ENCODE measurements around the gene KCNJ1. TPM values are rescaled to one million over a fixed set of nuclear protein-coding genes. Genes with fewer than 3 reads are reported as not detected.

Gene KCNJ1
- total RNA-seq, 1 experiment from 2014 or later: not detected

- POLR2A ChIA-PET (ENCODE audit: unreplicated experiment): no interaction called here
- Histone ChIP-seq H3K27ac (ENCODE audit: low read length) (no peak overlapping the region), H3K4me3 (ENCODE audit: low read length) (no peak overlapping the region), H3K9ac (ENCODE audit: low read length) (no peak overlapping the region), H3F3A (ENCODE audit: low read length, unreplicated experiment) (no peaks in the 10 kb centered on the region), H3K27me3 (ENCODE audit: low read length) (no peaks in the 10 kb centered on the region), H3K9me3 (ENCODE audit: low read length) (no peaks in the 10 kb centered on the region), H3K9me2 (replicated peaks; ENCODE audit: low read length) (no peaks in the 10 kb centered on the region), H4K20me1 (ENCODE audit: low read length) (no peaks in the 10 kb centered on the region), H3K36me3 (ENCODE audit: low read depth, low read length) (no peaks in the 10 kb centered on the region), H3K4me2 (ENCODE audit: low read length) (no peak overlapping the region), H3K4me1 (ENCODE audit: insufficient read depth, low read length) (no peaks in the 10 kb centered on the region), H2AFZ (ENCODE audit: low read length) (no peak overlapping the region), H3K79me2 (ENCODE audit: low read length) (no peaks in the 10 kb centered on the region)
- TF ChIP-seq EZH2 (IDR thresholded peaks at IDR 0.05; ENCODE audit: low read length, unreplicated experiment) (no peak), CTCF (conservative IDR thresholded peaks at IDR 0.05; ENCODE audit: low read depth, low read length) (peak; percentile 86), EZH2phosphoT487 (IDR thresholded peaks at IDR 0.05; ENCODE audit: borderline replicate concordance, low read length) (no peak)
- intact Hi-C loops (cut with micrococcal nuclease): loop anchor here (1.0 kb wide), 2 partner anchors 149 to 644 kb away; no protein-coding TSS in a partner anchor
- ATAC-seq (peak; percentile 92), DNase-seq (peak; percentile 72)
- no TSS peak for BruUV-seq (replicated peaks)
- CTCF ChIA-PET: interaction anchor here (0.6 to 1.1 kb wide), 3 partner anchors 144 to 645 kb away, joined by 3 to 5 read pairs (median 4); no protein-coding TSS in a partner anchor
Observed at GRCh38 chr11:128802358-128802981, 64.6 kb downstream of the KCNJ1 start.

GRCh38 chr11:128800871-128801417, 66.2 kb downstream of the KCNJ1 start:
- Histone ChIP-seq H3K79me2 (ENCODE audit: low read length) (no peaks in the 10 kb centered on the region), H3K27me3 (ENCODE audit: low read length) (no peaks in the 10 kb centered on the region), H3K36me3 (ENCODE audit: low read depth, low read length) (no peaks in the 10 kb centered on the region), H3K27ac (ENCODE audit: low read length) (no peak overlapping the region), H3K4me1 (ENCODE audit: insufficient read depth, low read length) (peaks cover 5% of the 10 kb centered on the region; the same call in 1 of the 2 replicates), H3K4me2 (ENCODE audit: low read length) (no peak overlapping the region), H3K9ac (ENCODE audit: low read length) (no peak overlapping the region), H3K4me3 (ENCODE audit: low read length) (no peak overlapping the region), H4K20me1 (ENCODE audit: low read length) (no peaks in the 10 kb centered on the region), H2AFZ (ENCODE audit: low read length) (no peak overlapping the region), H3K9me2 (replicated peaks; ENCODE audit: low read length) (no peaks in the 10 kb centered on the region), H3K9me3 (ENCODE audit: low read length) (no peaks in the 10 kb centered on the region), H3F3A (ENCODE audit: low read length, unreplicated experiment) (no peaks in the 10 kb centered on the region)
- DNase-seq (no peak), ATAC-seq (no peak)
- intact Hi-C loops (cut with micrococcal nuclease): no loop called here
- ChIA-PET POLR2A (ENCODE audit: unreplicated experiment) (no interaction called here), CTCF (no interaction called here)
- no TSS peak for BruUV-seq (replicated peaks)
- TF ChIP-seq CTCF (conservative IDR thresholded peaks at IDR 0.05; ENCODE audit: low read depth, low read length) (no peak), EZH2phosphoT487 (IDR thresholded peaks at IDR 0.05; ENCODE audit: borderline replicate concordance, low read length) (no peak), EZH2 (IDR thresholded peaks at IDR 0.05; ENCODE audit: low read length, unreplicated experiment) (no peak)

GRCh38 chr11:128796270-128796669, 70.8 kb downstream of the KCNJ1 start:
- Histone ChIP-seq H3K4me1 (ENCODE audit: insufficient read depth, low read length) (peaks cover 6% of the 10 kb centered on the region; the same call in 1 of the 2 replicates), H3K9me3 (ENCODE audit: low read length) (no peaks in the 10 kb centered on the region), H2AFZ (ENCODE audit: low read length) (peak overlapping the region; percentile 28; the same call in 1 of the 2 replicates), H3K27ac (ENCODE audit: low read length) (no peak overlapping the region), H4K20me1 (ENCODE audit: low read length) (no peaks in the 10 kb centered on the region), H3K4me2 (ENCODE audit: low read length) (no peak overlapping the region), H3K79me2 (ENCODE audit: low read length) (no peaks in the 10 kb centered on the region), H3K27me3 (ENCODE audit: low read length) (no peaks in the 10 kb centered on the region), H3K9ac (ENCODE audit: low read length) (no peak overlapping the region), H3K9me2 (replicated peaks; ENCODE audit: low read length) (no peaks in the 10 kb centered on the region), H3K4me3 (ENCODE audit: low read length) (no peak overlapping the region), H3K36me3 (ENCODE audit: low read depth, low read length) (no peaks in the 10 kb centered on the region), H3F3A (ENCODE audit: low read length, unreplicated experiment) (no peaks in the 10 kb centered on the region)
- intact Hi-C loops (cut with micrococcal nuclease): no loop called here
- ChIA-PET POLR2A (ENCODE audit: unreplicated experiment) (no interaction called here), CTCF (no interaction called here)
- peak; percentile 74 for ATAC-seq
- peak; percentile 52 for DNase-seq
- no peak for TF ChIP-seq EZH2 (IDR thresholded peaks at IDR 0.05; ENCODE audit: low read length, unreplicated experiment)
- no peak for TF ChIP-seq EZH2phosphoT487 (IDR thresholded peaks at IDR 0.05; ENCODE audit: borderline replicate concordance, low read length)
- no peak for TF ChIP-seq CTCF (conservative IDR thresholded peaks at IDR 0.05; ENCODE audit: low read depth, low read length)
- no TSS peak for BruUV-seq (replicated peaks)
